ENCODE data around the gene SLC15A2.
"Not testable (repeated sequence)": the region's sequence is repeated elsewhere in the genome, so short reads cannot be mapped to it uniquely, and the experiment has no call there.

Gene SLC15A2

GRCh38 chr3:121924734-121925133 lies 30.5 kb downstream of the SLC15A2 start:
- no peak for DNase-seq (ENCODE audit: low spot score)

GRCh38 chr3:121926380-121926779 lies 32.2 kb downstream of the SLC15A2 start:
- no peak for DNase-seq (ENCODE audit: low spot score)

- not testable (repeated sequence) for DNase-seq (ENCODE audit: low spot score)
These were observed 44.1 kb downstream of the SLC15A2 start for GRCh38 chr3:121938141-121938855.

GRCh38 chr3:121941592-121941991 lies 47.4 kb downstream of the SLC15A2 start:
- DNase-seq (ENCODE audit: low spot score), result no peak

- no peak for DNase-seq (ENCODE audit: low spot score)
These were observed 48.0 kb downstream of the SLC15A2 start for GRCh38 chr3:121942116-121942786.

- no peak for DNase-seq (ENCODE audit: low spot score)
These were observed 49.2 kb downstream of the SLC15A2 start for GRCh38 chr3:121943431-121943830.

- no peak for DNase-seq (ENCODE audit: low spot score)
These were observed 54.4 kb downstream of the SLC15A2 start for GRCh38 chr3:121948641-121949040.

- no peak for DNase-seq (ENCODE audit: low spot score)
These were observed 57.2 kb downstream of the SLC15A2 start for GRCh38 chr3:121951291-121951919.

- no peak for DNase-seq (ENCODE audit: low spot score)
These were observed 62.2 kb downstream of the SLC15A2 start for GRCh38 chr3:121956363-121956762.

GRCh38 chr3:121957674-121958415 lies 63.6 kb downstream of the SLC15A2 start:
- DNase-seq (ENCODE audit: low spot score), result no peak

- DNase-seq (ENCODE audit: low spot score), result no peak
These were observed 64.6 kb downstream of the SLC15A2 start for GRCh38 chr3:121958801-121959200.

- DNase-seq (ENCODE audit: low spot score), result no peak
These were observed 67.1 kb downstream of the SLC15A2 start for GRCh38 chr3:121961283-121961682.

GRCh38 chr3:121962443-121962842 lies 68.2 kb downstream of the SLC15A2 start:
- DNase-seq (ENCODE audit: low spot score), result no peak

GRCh38 chr3:121963608-121964007 lies 69.4 kb downstream of the SLC15A2 start:
- no peak for DNase-seq (ENCODE audit: low spot score)

- no peak for DNase-seq (ENCODE audit: low spot score)
These were observed 75.4 kb downstream of the SLC15A2 start for GRCh38 chr3:121969631-121970030.

GRCh38 chr3:121970047-121970446 lies 75.8 kb downstream of the SLC15A2 start:
- DNase-seq (ENCODE audit: low spot score), result no peak

- no peak for DNase-seq (ENCODE audit: low spot score)
These were observed 80.5 kb downstream of the SLC15A2 start for GRCh38 chr3:121974601-121975111.

- DNase-seq (ENCODE audit: low spot score), result no peak
These were observed 81.6 kb downstream of the SLC15A2 start for GRCh38 chr3:121975702-121976302.

- no peak for DNase-seq (ENCODE audit: low spot score)
These were observed 82.5 kb downstream of the SLC15A2 start for GRCh38 chr3:121976727-121977126.

GRCh38 chr3:121979246-121979645 lies 85.0 kb downstream of the SLC15A2 start:
- no peak for DNase-seq (ENCODE audit: low spot score)

- no peak for DNase-seq (ENCODE audit: low spot score)
These were observed 85.7 kb downstream of the SLC15A2 start for GRCh38 chr3:121979734-121980449.
